T-helper 22 cell (primary cell): ENCODE results near the gene GRM8.

Experiments used
- DNase-seq: peaks from one replicate; pipeline ENCODE4 v3.0.0-alpha.2; 2020; ENCODE audit warnings: low read depth

Gene GRM8

DNA sequence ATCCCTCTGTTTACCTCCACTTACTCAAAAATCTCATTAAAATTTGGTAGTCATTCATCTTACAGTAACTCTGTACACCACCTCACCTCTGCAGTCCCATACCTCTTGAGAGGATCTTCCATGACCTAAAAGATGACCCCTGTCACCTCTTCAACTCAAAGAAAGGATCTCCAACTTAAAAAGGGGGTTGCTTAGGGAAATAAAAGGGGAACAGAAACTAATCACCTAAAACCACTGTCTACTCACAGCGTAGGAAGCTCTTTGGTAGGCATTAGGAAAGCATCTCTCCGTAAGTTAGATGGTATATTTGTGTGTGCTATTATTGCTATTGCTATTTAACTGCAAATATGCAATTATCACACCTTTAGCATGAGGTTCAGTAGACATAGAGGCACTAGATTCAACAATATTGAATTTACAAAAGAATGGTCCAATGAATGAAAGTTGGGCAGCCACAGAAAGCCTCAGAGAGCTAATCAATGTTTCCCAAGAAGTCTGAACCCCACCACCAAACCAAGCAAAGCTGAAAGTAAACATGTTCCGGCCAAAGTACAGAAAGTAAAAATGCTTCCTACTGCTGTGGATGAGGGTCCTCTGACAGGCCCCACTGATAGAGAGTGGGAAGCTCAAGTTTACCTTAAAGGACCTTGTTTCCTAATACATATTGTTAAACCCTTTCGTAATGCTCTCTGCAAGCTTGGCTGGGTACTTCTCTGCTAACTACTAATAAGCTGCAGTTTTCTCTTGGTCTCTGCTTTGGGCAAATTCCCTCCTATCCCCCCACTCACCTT lies 105.8 kb downstream of the GRM8 start:
- no peak for DNase-seq

DNA sequence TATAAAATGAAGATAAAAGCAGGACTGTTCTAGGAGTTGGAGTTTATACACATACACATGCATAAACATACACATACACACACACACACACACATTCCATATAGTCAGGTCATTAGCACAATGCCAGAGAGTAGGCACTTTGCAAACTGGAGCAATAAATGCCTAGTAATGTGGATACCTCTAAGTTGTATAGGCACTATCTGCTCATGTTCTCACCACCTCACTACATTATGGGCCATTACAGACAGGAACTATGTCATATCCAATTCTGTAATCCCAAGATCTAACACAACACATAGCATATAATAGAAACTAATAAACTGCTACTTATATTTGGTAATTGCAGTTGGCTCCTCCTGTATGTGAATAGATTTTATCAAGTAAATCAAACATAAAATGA lies 115.6 kb downstream of the GRM8 start:
- no peak for DNase-seq

DNA sequence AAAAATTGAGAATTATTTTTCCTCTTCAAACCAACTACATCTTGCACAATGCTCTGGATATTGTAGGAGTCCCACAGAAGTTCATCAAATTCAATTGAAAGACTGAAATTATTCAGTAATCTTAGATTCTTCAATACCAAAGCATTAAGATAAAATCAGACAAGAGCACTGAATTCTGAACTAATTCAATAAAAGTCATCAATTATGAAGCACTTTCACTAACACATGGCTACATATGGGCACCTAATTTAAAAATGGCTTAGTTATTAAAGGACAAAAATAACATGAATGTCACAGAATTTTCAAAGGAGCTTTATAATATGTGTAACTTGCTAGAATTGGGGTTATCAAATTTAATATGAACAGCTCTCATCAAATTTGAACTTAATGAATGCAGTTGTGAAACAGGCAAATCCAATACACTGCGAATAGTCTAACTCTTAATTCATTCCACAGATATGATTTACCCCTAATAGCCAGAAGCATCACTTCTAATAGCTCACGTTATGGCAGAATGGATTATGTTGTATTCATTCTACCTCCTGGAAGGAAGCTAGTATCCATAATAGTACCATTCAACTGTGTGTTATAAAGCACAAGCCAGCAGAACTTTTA lies 116.8 kb downstream of the GRM8 start:
- no peak for DNase-seq

DNA sequence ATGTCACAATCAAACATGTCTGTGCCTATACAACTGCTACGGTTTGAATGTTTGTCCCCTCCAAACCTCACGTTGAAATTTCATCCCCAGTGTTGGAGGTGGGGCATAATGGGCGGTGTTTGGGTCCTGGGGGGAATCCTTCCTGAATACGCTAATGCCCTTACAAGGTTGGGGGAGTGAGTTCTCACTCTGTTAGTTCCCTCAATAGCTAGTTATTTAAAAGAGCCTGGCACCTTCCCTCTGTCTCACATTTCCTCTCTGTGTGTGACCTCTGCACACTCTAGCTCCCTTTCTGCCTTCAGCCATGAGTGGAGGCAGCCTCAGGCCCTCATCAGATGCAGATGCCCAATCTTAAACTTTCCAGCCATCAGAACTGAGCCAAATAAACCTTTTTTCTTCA lies 129.5 kb downstream of the GRM8 start:
- DNase-seq: no peak

DNA sequence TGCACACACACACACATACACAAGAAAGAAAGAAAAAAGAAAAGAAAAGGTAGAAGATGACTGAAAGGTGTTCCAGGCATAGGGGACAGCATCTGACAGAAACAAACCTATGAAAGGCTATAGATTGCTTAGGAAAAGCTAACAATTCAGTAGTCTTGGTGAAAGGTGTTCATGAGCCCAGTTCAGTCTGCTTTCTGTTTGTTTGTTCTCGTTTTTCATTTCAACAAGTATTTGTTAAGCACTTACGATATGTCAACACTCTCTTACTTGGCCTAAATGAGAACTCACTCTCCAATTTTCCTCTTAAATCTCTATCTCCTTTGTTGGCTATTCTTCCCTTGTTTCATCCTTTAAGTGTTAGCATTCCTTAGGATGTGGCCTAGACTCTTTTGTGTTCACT lies 133.2 kb downstream of the GRM8 start:
- no peak for DNase-seq

DNA sequence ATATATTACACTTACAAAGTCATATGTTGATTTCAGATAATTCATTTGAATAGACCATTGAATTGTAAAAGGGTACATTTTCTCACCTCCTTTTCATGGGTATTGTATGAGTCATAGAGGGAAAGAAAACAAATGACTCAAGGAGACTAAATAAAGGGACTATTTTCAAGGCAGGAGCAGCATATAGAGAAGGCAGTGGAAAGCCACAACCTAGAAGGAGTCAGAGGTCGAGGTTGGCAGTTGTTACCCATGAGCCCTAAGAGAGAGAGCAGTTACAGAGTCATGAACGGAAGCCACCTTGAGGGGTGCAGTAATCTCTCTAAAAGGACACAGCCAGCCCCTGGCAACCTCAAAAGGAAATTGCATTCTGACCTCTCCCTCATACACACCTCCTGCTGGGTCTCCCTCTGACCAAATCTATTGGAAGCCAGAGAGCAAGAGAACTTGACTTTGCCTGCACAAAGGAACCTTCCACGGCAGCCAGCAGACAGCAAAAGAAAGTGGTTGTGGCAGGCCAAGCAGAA lies 137.9 kb downstream of the GRM8 start:
- DNase-seq: no peak

DNA sequence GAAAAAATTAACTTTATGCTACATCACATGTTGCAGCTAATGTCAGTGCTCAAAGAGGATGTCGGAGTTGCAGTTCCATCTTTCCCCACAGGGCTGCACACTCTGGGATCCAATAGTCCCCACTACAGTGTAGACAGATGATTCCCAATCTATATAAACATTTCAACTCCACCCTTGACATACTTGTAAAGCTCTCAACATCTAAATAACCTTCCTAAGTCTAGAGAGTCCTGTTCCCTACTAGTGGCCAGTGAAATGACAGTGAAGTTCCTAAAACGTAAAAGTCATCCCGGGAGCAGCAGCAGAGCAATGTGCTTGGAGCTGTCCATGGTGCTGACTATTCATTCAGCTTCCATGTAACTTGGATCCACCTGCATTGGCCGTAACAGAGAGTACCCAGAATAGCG lies 145.1 kb downstream of the GRM8 start:
- DNase-seq: no peak

DNA sequence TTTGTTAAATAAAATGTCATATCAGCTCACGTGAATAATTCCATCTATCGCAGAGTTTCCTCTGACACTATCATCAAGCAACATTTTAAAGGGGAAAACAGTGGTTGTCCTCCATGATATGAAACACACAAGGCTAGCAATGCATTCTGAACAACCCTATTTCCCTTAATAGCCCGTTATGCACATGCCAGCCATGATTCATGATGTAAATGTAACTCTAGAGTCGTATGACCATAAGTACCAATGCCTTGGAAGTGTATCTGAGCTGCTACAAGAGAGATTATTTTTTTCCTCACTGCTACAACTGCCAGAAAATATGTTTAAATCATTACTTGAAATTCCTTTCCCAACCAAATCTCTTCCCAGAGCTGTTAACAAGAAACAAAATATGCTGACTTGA lies 159.4 kb downstream of the GRM8 start:
- DNase-seq: no peak

DNA sequence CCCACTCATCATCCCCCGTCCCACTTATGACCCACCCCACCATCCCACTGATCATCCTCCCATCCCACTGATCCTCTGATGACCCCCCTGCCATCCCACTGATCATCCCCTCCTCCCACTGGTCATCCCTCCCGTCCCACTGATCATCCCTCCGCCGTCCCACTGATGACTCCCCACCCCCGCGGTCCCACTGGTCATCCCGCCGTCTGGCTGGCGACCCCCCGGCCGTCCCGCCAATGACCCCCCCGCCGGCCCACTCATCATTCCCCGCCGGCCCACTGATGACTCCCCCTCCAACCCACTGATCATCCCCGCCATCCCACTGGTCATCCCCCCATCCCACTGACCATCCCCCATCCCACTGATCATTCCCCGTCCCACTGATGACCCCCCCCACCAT lies 161.1 kb downstream of the GRM8 start:
- no peak for DNase-seq

DNA sequence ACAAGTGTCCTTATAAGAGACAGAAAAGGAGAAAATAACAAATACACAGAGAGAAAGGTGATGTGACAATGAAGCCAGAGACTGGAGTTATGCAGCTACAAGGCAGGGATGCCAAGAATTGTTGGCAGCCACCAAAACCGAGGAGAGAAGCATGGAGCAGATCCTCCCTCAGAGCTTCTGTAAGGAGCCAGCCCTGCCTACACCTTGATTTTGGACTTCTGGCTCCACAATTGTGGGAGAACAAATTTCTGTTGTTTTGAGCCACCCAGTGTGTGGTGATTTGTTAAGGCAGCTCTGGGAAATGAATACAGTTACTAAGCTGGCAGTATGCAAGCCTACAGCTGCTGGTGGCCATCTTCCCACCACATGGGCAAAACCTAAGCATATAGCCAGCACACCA lies 163.6 kb downstream of the GRM8 start:
- DNase-seq: no peak

DNA sequence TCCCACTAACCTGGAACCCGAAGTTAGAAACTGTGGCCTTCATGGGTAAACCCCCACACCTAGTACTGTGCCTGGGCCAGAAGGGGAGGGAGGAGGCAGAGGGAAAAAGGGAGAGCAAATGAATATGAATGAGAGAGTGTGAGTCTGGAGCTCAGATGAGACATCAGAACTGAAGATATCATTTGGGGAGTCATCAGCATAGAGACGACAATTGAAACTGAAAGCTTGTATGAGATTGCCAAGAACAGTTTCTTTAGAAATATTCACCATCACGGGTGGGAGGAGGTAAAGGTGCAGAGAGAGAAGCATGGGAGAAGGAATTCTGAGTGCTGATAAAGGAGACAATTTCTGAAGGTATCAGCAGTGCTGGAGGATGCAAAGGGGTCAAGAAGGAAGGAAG lies 171.2 kb downstream of the GRM8 start:
- DNase-seq: no peak

DNA sequence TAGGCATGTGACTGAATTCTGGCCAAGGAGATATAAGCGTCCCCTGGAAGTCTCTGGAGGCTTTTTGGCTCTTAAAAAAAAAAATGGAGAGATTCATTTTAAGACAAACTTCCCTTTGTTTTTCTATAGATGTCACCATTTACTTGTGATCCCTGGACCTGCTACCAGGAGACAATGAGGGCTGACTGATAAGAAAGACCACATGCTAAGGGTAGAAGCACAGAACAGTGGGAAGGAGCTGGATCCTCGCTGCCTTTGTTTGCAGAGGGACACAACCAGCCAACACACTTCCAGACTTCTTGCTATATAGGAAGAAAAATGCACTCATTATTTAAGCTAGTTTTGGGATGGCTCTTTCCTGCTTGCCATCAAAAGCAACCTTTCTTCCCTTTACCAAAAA lies 172.2 kb downstream of the GRM8 start:
- no peak for DNase-seq

DNA sequence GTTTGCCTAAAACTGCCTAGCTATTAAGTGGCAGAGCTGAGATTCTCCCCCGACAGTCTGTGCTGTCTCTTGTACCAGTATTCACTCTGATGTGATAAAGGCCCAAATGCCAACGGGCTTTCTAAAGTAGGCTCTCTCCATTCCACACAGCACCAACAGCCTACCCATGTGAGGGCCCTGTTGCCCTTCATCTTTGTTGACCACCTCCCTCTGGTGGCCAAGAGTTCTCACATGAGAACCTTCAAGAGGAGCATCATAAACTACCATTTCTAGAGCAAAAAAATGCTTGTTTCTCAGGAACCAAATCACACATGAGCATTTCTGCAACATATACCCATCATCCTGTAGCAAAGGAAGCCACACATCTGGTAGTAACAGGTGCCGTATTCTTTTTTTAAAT lies 185.8 kb downstream of the GRM8 start:
- DNase-seq: no peak

DNA sequence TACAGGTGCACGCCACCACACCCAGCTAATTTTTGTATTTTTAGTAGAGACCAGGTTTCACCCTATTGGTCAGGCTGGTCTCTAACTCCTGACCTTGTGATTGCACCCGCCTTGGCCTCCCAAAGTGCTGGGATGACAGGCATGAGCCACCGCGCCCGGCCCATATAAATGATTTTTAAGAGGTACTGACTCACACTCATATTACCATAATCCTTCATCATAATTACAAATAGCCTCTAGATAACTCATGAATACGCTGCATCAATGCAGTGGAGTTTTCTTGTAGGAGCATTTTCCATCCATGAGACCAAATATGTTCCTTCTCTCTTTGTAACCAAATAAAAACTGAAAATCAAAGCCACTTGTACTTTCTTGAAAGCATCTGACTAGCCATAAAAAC lies 193.3 kb downstream of the GRM8 start:
- DNase-seq: no peak

DNA sequence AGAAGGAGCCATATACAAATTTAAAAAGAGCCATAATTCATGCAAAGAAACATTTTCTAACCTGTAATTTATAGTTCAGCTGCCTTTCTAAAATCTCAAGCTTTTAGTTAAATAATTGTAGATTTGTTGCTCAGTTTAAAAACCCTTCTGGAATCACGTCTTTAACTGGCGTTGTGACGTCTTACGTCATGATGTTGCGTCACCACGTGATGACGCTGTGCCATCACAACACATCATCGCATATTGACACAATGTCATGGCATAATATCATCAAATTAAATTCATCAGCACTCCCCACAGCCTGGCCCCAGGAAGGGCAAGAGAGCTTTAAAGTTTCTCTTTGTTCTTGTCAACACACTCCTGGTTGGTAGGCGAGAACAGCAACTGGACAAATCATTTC lies 194.8 kb downstream of the GRM8 start:
- no peak for DNase-seq

DNA sequence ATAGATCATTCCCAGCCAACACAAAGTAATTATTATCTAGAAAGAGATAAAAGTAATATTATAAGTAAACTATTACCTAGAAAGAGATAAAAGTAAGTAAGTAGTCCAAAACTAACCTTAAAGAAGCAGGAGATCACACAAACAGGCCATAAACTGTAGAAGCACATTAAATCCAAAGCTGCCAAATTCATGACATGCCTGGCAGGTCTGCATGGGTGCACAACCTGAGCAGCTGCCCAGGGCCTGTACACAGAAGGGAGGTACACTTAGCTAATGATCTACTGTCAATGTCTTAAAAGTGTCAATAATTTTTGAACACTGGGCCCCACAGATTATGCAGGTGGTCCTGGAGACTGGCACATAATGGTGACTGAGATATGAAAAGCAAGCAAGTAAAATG lies 196.5 kb downstream of the GRM8 start:
- no peak for DNase-seq

DNA sequence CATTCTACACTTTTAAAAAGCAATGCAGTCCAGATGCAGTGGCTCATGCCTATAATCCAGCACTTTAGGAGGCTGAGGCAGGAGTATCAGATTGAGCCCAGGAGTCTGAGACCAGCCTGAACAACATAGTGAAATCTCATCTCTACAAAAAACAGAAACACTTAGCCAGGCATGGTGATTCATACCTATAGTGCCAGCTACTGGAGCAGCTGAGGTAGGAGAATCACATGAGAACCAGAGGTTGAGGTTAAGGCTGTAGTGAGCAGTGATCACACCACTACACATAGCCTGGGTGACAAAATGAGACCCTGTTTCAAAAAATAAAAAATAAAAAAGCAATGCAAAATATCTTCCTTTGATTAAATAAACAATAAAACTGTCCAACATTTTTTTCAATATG lies 205.2 kb downstream of the GRM8 start:
- no peak for DNase-seq

DNA sequence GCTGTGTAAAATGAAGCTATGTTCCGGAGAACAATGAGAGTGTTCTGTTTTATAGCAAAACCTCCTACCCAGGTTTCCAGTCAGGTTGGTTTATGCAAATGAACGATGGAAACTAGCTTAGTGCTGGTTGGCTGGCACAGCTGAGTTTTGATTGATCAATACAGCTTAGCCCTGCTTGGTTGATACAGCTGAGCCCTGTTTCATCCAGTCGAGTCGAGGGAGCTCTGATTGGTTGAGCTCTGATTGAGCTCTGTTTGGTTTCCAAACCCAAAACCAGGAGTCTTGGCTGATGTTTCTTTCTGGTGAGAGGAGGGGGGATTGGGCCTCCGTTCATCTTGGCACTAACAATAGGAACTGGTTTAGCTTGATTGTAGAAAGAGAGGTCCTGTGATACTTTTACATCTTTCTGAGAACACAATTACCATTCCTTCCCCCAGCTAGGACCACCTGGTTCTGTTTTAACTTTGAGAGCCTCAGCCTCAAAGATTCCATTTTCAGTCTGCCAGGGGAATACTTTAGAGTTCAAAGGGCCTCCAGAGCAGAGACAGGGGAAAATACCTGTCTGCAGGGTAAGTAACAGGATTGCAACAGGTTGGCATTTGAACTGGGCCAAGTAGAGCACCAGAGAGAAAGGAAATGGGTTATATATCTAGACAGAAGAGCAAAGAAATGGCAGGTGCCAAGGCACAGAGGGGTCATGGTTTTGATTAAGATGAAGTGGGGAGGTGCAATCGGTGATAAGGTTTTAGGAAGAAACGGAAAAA lies 210.9 kb downstream of the GRM8 start:
- no peak for DNase-seq

DNA sequence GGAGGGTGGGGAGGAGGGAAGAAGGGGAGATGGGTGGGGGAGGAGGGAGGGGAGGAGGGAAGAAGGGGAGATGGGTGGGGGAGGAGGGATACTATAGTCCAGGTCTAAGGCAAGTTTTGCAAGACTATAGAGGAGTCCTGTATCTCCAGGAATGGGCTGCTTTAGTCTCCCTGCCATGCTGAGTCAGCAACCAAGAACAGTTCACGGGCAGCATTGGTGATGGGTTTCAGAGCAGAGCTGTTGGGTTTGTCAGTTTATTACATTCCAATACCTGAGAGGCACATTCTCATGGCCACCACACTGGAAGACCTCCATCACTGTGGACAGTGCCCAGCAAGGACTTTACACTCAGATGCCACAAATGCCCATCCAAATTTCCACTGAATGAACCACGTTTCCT lies 212.7 kb downstream of the GRM8 start:
- DNase-seq: no peak

DNA sequence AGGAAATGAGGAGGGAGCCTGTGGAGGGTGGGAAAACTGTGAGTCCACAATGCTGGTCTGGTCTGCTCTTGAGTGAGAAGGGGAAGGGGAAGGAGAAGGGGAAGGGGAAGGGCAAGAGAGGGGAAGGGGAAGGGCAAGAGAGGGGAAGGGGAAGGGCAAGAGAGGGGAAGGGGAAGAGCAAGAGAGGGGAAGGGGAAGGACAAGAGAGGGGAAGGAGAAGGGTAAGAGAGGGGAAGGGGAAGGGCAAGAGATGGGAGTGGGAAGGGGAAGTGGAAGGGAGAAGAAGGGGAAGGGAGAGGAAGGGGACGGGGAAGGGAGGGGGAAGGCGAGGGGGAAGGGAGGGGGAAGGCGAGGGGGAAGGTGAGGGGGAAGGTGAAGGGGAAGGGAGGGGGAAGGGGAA lies 213.2 kb downstream of the GRM8 start:
- DNase-seq: no peak

DNA sequence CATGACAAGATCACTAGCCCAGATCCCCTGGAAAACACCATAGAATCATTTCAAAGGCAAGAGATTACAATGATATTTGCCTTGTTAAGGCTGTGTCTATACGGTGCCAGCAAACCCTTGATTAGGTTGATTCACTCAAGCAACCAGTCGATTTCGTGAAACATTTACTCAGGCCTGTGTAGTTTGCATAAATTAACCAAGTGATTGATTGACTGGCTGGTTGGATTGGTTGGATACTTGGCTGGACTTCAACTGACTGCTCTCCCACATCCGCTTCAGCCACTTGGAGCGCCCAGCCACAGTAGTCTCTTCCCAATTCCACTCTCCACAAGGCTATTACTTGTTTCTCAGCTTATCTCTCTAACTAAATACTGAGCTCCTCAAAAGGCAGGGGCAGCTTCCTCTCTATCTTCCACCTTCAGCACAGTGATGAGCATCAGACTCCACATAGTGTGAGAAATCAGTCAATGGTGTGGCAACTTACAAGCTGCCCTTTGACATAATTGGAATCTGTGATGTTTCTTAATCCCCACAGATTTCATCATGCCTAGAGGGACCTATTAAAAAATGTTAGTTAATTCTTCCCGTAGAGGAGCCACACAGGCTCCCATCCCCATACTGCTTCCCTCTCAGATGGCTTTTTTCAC lies 217.4 kb downstream of the GRM8 start:
- DNase-seq: no peak

DNA sequence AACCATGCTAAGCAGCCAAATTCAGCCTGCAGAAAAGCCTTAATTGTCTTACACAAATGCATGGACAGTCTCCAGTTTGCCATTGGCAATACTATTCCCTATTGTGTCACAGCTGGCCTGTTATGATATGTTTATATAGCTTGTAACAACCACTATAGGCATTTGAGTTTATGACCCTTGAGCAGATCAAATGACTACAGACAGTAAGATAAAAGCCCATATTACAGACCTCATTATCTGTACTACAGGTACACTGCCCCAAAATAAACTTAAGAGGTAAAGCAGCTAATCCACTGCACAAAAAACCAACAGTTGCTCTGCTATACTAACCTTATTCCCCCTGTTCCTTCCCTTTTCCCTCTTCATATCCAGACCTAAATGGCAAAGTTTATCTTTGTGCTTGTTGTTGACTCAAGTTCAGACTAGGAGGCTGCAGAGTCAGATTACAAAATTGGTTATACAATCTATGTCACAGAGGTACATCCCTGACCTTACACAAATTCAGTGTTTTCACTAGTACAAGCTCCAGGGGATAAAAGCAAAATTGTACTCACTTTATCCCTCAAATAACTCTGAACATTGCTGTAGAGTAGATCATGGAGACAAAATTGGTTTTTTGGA lies 218.4 kb downstream of the GRM8 start:
- DNase-seq: no peak
